Measurements from ENCODE around the gene SUGP1. TPM values are rescaled to one million over a fixed set of nuclear protein-coding genes. Genes with fewer than 3 reads are reported as not detected.

Gene SUGP1
- total RNA-seq, 1 experiment from 2014 or later = 81.3 TPM

- H3K4me3 Mint-ChIP-seq = no peak overlapping the region
- H3K9me3 Mint-ChIP-seq = no peaks in the 10 kb centered on the region
- H3K27me3 Mint-ChIP-seq (ENCODE audit: low read depth) = peaks cover 63% of the 10 kb centered on the region
- CTCF ChIA-PET = interaction anchor here (3.0 kb wide), 1 partner anchor 79 kb away, joined by 10 read pairs; no protein-coding TSS in a partner anchor
- TF ChIP-seq ZNF423 (CRISPR knock-in tag; IDR thresholded peaks at IDR 0.05) (no peak), ZNF121 (CRISPR knock-in tag; IDR thresholded peaks at IDR 0.05) (no peak), SMAD3 (CRISPR knock-in tag; IDR thresholded peaks at IDR 0.05; ENCODE audit: borderline replicate concordance) (no peak)
- TF ChIP-seq, protein P1, sequence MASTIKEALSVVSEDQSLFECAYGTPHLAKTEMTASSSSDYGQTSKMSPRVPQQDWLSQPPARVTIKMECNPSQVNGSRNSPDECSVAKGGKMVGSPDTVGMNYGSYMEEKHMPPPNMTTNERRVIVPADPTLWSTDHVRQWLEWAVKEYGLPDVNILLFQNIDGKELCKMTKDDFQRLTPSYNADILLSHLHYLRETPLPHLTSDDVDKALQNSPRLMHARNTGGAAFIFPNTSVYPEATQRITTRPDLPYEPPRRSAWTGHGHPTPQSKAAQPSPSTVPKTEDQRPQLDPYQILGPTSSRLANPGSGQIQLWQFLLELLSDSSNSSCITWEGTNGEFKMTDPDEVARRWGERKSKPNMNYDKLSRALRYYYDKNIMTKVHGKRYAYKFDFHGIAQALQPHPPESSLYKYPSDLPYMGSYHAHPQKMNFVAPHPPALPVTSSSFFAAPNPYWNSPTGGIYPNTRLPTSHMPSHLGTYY (CRISPR knock-in tag; IDR thresholded peaks at IDR 0.05) = no peak
- DNase-seq (ENCODE audit: low spot score) (no peak), ATAC-seq (no peak)
- peaks cover 22% of the 10 kb centered on the region for H3K4me1 Mint-ChIP-seq
- POLR2A ChIA-PET = no interaction called here
- H3K36me3 Mint-ChIP-seq = 0 out of 2 replicates have a peak, but pooled peaks cover 3% of the 10 kb centered on the region
- H3K27ac Mint-ChIP-seq = no peak overlapping the region
These were observed 56.3 kb downstream of the SUGP1 start for GRCh38 chr19:19263886-19264487.

DNA sequence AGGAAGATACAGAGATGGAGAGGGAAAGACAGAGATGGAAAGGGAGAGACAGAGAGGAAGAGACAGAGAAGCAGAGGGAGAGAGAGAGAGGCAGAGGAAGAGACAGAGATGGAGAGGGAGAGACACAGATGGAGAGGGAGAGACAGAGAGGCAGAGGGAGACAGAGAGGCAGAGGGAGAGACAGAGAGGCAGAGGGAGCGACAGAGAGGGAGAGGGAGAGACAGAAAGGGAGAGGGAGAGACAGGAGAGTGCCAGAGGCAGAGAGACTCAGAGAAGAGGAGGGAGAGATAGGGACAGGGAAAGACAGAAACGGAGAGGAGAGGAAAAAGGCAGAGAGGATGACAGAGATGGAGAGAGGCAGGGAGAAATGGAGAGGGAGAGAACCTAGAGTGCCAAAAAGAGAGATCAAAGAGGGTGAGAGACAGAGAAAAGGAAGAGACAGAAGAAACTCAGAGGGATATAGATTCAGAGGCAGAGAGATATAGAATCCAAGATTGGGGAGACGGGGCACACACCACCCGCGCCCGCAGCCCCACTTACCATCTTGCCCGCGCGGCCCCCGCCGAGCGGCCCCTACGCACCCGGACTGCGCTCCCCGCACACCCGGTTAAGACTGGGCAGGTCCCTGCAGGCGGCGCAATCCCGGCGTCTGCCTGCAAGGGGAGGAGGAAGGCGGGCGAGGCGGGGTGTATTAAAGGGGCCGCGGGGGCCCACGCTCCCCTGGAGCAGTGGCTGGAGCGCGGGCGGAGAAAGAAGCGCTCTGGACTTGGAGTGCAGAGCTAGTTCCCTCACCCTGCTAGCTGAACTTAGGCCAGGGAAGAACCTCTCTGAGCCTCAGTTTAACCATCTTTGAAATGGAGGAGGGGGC, 57.9 kb downstream of the SUGP1 start:
- ATAC-seq = peak; percentile 42
- CTCF ChIA-PET = interaction anchor here (0.6 to 3.0 kb wide), 8 partner anchors 37 to 80 kb away, joined by 3 to 12 read pairs (median 4); no protein-coding TSS in a partner anchor
- H3K4me3 Mint-ChIP-seq = peak overlapping the region; percentile 79
- TF ChIP-seq NFATC4 (CRISPR knock-in tag; IDR thresholded peaks at IDR 0.05) = no peak
- no peak for TF ChIP-seq SMAD3 (CRISPR knock-in tag; IDR thresholded peaks at IDR 0.05; ENCODE audit: borderline replicate concordance)
- TF ChIP-seq, protein P2, sequence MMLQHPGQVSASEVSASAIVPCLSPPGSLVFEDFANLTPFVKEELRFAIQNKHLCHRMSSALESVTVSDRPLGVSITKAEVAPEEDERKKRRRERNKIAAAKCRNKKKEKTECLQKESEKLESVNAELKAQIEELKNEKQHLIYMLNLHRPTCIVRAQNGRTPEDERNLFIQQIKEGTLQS (CRISPR knock-in tag; conservative IDR thresholded peaks at IDR 0.05) = no peak
- 0 out of 2 replicates have a peak, but pooled peaks have one; percentile 8 for TF ChIP-seq GTF2I (CRISPR knock-in tag; conservative IDR thresholded peaks at IDR 0.05)
- TF ChIP-seq GABPB1 (CRISPR knock-in tag; IDR thresholded peaks at IDR 0.05) = no peak
- TF ChIP-seq SOX15 (CRISPR knock-in tag; IDR thresholded peaks at IDR 0.05) = no peak
- TF ChIP-seq NFE2L1 (CRISPR knock-in tag; IDR thresholded peaks at IDR 0.05) = peak; percentile 70; the same call in 1 of the 2 replicates
- TF ChIP-seq NFYB (CRISPR knock-in tag; conservative IDR thresholded peaks at IDR 0.05; ENCODE audit: low read depth) = no peak
- TF ChIP-seq OVOL2 (CRISPR knock-in tag; IDR thresholded peaks at IDR 0.05; ENCODE audit: borderline replicate concordance) = no peak
- TF ChIP-seq GRHL2 (CRISPR knock-in tag; IDR thresholded peaks at IDR 0.05; ENCODE audit: insufficient replicate concordance, severe bottlenecking) = no peak
- TF ChIP-seq, protein P3, sequence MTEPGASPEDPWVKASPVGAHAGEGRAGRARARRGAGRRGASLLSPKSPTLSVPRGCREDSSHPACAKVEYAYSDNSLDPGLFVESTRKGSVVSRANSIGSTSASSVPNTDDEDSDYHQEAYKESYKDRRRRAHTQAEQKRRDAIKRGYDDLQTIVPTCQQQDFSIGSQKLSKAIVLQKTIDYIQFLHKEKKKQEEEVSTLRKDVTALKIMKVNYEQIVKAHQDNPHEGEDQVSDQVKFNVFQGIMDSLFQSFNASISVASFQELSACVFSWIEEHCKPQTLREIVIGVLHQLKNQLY (CRISPR knock-in tag; IDR thresholded peaks at IDR 0.05) = no peak
- TF ChIP-seq ATF2 (CRISPR knock-in tag; IDR thresholded peaks at IDR 0.05; ENCODE audit: borderline replicate concordance, low read depth) = no peak
- no peak for TF ChIP-seq ZBTB21 (CRISPR knock-in tag; IDR thresholded peaks at IDR 0.05; ENCODE audit: borderline replicate concordance)
- no peak for TF ChIP-seq ESRRA (CRISPR knock-in tag; IDR thresholded peaks at IDR 0.05; ENCODE audit: borderline replicate concordance)
- no peak for TF ChIP-seq HMGA2 (CRISPR knock-in tag; IDR thresholded peaks at IDR 0.05)
- no peak for TF ChIP-seq ZSCAN18 (CRISPR knock-in tag; IDR thresholded peaks at IDR 0.05)
- no peak for TF ChIP-seq NR2C2 (CRISPR knock-in tag; IDR thresholded peaks at IDR 0.05)
- 0 out of 2 replicates have a peak, but pooled peaks have one; percentile 47 for TF ChIP-seq TCF7 (CRISPR knock-in tag; IDR thresholded peaks at IDR 0.05; ENCODE audit: low read depth)
- no peak for TF ChIP-seq MXD4 (CRISPR knock-in tag; IDR thresholded peaks at IDR 0.05; ENCODE audit: borderline replicate concordance)
- TF ChIP-seq ZNF512 (CRISPR knock-in tag; IDR thresholded peaks at IDR 0.05; ENCODE audit: borderline replicate concordance) = 0 out of 2 replicates have a peak, but pooled peaks have one; percentile 88
- TF ChIP-seq, protein P4, sequence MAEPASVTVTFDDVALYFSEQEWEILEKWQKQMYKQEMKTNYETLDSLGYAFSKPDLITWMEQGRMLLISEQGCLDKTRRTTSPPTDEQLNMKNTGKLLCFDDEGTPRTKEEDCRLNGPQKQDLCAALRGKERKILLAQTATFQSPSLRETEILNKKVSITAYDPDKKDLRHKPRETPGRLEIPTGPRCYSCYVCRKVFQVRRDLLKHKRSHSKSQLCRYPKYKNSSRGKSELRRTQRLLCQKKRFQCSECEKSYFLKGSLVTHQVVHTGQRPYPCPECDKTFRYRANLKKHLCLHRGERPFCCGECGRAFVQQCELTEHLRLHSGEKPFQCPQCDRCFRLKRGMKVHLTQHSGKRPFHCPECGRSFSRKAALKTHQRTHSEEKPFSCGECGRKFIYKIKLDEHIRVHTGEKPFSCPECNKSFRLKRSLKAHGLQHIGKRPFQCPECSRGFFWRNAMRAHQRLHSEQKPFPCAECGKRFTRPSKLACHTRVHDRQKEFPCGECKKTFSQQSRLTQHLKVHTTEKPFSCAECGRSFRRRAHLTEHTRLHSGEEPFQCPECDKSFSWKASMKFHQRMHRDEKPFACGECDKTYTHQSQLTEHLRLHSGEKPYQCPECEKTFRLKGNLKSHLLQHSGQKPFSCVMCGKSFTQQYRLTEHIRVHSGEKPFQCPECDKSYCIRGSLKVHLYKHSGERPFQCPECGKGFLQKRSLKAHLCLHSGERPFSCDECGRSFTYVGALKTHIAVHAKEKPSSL (CRISPR knock-in tag; conservative IDR thresholded peaks at IDR 0.05) = no peak

More for the DNA sequence above, 57.9 kb downstream of the SUGP1 start:
- DNase-seq (ENCODE audit: low spot score) = peak; percentile 64
- 0 out of 2 replicates have a peak, but pooled peaks cover 3% of the 10 kb centered on the region for H3K36me3 Mint-ChIP-seq
- peaks cover 57% of the 10 kb centered on the region for H3K27me3 Mint-ChIP-seq (ENCODE audit: low read depth)
- POLR2A ChIA-PET = no interaction called here
- H3K9me3 Mint-ChIP-seq = no peaks in the 10 kb centered on the region
- H3K4me1 Mint-ChIP-seq = peaks cover 22% of the 10 kb centered on the region
- H3K27ac Mint-ChIP-seq = no peak overlapping the region
